GM12878 (cell line): Measurements from ENCODE around the gene REV3L.

Experiments
- CBX3 ChIP-seq: fragments of 200-600 bp; sonication (generic); IDR thresholded peaks from 2 replicates; pipeline ENCODE4 v1.6.1; 2016; ENCODE audit warnings: low read depth, borderline replicate concordance
- CTCF ChIP-seq, 3 experiments: IDR thresholded peaks in 2 of 3; conservative IDR thresholded peaks in 1 of 3; 2 replicates each; pipeline ENCODE4 v1.5.1; 2011; ENCODE audit warnings: low read depth in 3 of 3, low read length in 3 of 3, mild to moderate bottlenecking in 3 of 3, control low read depth in 2 of 3, moderate library complexity in 2 of 3, inconsistent platforms in 1 of 3, mixed read lengths in 1 of 3; ENCODE audit not compliant: control insufficient read depth in 2 of 3, insufficient read depth in 1 of 3; ENCODE audit errors: extremely low read depth in 1 of 3
- E4F1 ChIP-seq: fragments of 450-650 bp; IDR thresholded peaks from 2 replicates; pipeline ENCODE4 v1.6.1; 2018; ENCODE audit warnings: borderline replicate concordance, mild to moderate bottlenecking; ENCODE audit not compliant: partially characterized antibody
- EZH2 ChIP-seq: IDR thresholded peaks from 2 replicates; pipeline ENCODE4 v1.6.1; 2012; ENCODE audit warnings: low read depth, mild to moderate bottlenecking, control low read depth, inconsistent platforms, low read length, borderline replicate concordance; ENCODE audit not compliant: control insufficient read depth
- FOS ChIP-seq: IDR thresholded peaks from 3 replicates; pipeline ENCODE4 v1.6.1; 2011; ENCODE audit warnings: borderline replicate concordance; ENCODE audit not compliant: insufficient read length; ENCODE audit errors: extremely low read depth
- KDM1A ChIP-seq: fragments of 200-600 bp; sonication (generic); IDR thresholded peaks from 2 replicates; pipeline ENCODE4 v1.6.1; 2016; ENCODE audit warnings: borderline replicate concordance
- POLR2A ChIP-seq: IDR thresholded peaks from 2 replicates; pipeline ENCODE4 v1.6.1; 2011; ENCODE audit warnings: low read depth, mild to moderate bottlenecking, low read length
- ZNF274 ChIP-seq: IDR thresholded peaks from one replicate; pipeline ENCODE4 v1.8.0; 2011; ENCODE audit not compliant: insufficient read length, insufficient read depth

GRCh38 chr6:111517965-111518364 lies 34.9 kb upstream of the REV3L start:
- TF ChIP-seq POLR2A (no peak), ZNF274 (no peak), EZH2 (no peak), FOS (no peak), CBX3 (no peak), CTCF (IDR thresholded peaks at IDR 0.05 in 2 of 3, conservative IDR thresholded peaks at IDR 0.05 in 1 of 3; ENCODE audit: control insufficient read depth in 2 of 3, extremely low read depth in 1 of 3, insufficient read depth in 1 of 3, low read depth in 3 of 3, low read length in 3 of 3) (no peak), E4F1 (no peak), KDM1A (no peak)
